HG03095 (cell line): ENCODE measurements around the gene CAPNS1.
"Not testable (repeated sequence)": the region's sequence is repeated elsewhere in the genome, so short reads cannot be mapped to it uniquely, and the experiment has no call there.

ENCODE experiments used
- ATAC-seq: cut with Tn5 transposase; IDR thresholded peaks from one replicate; pipeline ENCODE4 v1.9.1; 2021; ENCODE audit warnings: moderate library complexity; ENCODE audit not compliant: unreplicated experiment

The CAPNS1 gene

DNA sequence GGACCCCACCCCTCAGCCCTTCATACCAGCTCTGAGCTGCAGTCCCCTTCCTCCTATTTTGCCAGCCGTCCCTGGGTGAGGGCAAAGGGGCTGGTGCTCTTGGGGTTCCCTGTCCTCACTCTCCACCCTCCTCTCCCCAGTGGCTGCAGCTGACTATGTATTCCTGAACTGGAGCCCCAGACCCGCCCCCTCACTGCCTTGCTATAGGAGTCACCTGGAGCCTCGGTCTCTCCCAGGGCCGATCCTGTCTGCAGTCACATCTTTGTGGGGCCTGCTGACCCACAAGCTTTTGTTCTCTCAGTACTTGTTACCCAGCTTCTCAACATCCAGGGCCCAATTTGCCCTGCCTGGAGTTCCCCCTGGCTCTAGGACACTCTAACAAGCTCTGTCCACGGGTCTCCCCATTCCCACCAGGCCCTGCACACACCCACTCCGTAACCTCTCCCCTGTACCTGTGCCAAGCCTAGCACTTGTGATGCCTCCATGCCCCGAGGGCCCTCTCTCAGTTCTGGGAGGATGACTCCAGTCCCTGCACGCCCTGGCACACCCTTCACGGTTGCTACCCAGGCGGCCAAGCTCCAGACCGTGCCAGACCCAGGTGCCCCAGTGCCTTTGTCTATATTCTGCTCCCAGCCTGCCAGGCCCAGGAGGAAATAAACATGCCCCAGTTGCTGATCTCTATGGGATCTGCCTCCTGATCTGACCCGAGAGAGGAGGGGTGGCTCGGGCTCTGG is 10.0 kb downstream of the CAPNS1 start:
- ATAC-seq: no peak

DNA sequence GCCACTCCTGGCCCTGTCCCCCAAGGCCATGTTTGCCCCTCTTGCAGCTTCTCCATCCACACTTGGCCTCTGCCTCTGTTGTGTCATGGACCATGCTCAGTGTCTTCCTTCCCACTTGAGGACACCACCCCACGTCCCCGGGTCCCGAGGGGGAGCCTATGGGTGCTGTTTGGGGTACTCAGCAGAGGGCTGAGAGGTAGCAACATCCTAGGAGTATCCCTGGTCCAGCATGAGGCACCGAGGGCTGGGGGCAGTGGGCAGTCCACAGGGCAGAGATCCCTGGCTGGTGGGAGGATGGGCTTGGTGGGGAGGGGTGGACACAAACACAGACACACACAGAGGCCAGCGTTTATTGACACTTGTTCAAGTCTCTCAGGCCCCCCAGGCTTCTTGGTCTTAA is 10.7 kb downstream of the CAPNS1 start:
- no peak for ATAC-seq

DNA sequence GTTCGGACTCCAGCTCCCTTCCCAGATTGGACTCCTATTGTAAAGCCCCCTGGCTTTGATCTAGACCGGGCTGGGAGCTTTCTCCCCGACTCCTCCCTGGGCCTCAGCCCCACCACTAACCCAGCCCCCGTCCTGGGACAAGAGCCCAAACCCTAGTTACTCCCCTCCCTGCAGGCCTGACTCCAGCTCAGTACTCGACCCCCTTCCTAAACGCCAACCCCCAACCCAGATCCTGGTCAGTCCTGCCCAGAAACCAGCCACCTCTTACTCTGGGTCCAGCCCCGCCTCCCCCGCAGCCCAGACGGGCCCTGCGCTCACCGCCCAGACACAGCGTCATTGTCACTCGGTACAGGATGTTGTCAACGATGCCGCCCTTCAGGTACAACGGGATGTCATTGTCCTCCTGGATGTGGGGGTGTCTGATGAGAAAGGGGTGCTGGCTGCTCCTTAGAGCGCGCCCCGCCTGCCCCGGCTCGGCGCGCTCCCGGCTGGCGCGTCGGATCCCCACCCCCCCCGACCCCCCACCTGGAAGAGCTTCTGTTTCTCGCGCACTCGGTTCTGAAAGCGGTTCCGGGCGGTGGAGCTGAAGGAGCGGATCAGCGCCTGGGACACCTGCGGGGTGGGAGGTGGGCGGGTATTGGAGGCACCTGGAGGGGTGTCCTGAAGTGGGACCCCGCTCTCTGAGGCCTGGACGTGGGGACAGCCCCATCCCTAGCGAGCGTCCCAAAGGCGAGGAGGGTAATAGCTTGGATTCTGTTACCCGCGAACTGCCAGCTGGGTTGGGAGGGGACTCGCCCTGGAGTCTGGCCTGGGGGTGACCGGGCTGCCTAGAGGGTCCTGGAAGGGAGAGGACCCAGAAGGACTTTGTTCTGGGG is 11.5 kb downstream of the CAPNS1 start:
- ATAC-seq: no peak

DNA sequence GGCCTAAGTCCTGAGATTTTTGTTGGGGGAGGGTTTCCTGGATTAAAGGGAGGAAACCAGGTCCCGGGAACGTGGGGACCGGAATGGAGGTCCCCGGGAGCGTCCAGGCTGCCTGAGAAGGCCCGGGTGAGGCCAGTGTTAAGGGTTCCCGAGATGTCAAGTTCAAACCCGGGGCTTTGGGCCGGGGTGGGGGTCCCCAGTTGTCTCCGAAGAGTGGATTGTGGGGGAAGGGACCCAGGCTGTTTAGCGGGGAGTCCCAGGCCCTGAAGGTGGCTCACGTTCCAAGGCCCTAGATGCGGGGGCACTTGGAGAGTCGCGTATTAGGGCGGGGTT is 12.1 kb downstream of the CAPNS1 start:
- ATAC-seq: no peak

DNA sequence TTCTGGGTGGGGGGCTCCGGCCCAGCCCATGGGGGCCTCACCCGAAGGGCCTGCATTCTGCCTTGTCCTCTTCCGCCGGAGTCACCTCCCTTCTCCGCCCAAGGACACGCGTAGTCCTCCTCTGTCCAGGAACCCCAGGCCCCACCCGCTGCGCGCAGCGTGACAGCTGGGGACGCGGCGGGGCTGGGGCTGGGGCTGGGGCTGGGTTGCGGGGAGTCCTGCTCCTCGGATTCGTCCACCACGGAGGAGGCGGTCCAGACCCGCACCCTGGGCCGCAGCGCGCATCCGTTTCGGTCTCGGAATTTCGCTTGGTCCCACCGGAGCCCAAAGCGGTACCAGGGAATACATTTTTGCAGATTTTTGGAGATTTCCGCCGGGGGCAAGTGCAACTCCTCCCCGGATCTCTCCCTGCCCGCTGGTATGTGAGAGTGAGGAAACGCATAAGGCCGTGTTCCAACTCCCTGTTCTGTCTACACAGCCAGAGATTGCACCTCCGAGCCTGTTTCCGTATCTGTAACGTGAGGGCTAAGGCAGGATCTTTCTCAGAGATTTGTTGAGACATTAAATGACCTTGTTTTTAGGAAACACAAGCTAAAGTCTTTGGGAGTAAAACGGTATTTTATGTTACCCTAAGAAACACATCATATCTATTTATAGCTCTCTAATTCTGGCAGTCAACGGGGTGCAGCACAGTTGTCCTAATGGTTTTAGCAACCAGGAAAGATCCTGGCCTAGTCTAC is 12.7 kb downstream of the CAPNS1 start, which contains the start of gene COX7A1:
Gene COX7A1 (minus strand): TSS at position 96 of the 740 bp plus-strand sequence. CDS start 40 bp downstream, at position 56.
- ATAC-seq: no peak

DNA sequence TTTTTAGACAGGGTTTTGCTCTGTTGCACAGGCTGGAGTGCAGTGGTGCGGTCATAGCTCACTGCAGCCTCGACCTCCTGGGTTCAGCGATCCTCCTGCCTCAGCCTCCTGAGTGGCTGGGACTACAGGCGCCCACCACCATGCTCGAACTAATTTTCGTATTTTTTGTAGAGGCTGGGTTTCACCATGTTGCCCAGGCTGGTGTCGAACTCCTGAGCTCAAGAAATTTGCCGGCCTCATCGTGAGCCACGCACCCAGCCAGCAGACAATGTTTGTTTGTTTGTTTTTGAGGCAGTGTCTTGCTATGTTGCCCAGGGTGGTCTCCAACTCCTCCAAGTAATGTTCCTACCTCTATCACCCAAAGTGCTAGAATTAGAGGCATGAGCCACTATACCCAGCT is 13.3 kb downstream of the CAPNS1 start:
- no peak for ATAC-seq

DNA sequence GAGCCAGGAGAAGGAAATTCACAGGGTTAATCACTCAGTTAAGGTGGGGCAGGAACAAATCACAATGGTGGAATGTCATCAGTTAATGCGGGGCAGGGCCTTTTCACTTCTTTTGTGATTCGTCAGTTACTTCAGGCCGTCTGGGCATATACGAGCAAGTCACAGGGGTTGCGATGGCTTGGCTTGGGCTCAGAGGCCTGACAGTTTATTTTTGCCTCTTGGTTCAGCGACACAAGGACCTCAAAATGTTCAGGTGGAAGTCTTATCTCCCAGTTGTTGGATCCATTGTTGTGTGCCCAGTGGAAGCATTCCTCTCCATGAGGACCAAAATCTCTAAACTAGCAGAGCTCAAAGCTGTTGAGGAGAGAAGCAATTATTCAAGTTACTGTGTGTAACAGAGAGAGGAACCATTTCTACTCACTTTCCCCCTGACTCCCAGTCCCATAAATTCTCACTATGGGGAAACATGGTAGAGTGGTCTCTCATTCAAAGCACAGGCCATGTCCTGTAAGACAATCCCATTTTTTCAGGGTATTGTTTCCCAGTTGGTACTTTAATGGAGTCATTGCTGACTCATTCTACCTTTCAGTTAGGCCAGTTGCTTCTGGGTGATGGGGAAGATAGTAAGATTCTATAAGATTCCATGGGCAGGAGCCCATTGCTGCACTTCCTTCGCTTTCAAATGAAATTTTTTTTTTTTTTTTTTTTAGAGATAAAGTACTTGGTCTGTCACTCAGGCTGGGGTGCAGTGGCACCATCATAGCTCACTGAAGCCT is 21.1 kb downstream of the CAPNS1 start:
- ATAC-seq: no peak

DNA sequence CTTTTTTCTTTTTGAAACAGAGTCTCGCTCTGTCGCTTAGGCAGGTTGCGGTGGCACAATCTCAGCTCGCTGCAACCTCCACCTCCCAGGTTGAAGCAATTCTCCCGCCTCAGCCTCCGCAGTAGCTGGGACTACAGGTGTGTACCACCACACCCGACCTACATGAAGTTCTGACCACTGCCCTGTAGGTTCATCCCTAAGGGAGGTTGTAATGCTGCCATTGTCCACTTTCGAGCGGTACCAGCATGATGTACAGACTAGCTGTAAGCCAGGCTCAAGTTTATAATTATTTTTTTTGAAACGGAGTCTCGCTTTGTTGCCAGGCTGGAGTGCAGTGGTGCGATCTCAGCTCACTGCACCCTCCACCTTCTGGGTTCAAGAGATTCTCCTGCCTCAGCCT is 23.9 kb downstream of the CAPNS1 start:
- ATAC-seq: no peak

DNA sequence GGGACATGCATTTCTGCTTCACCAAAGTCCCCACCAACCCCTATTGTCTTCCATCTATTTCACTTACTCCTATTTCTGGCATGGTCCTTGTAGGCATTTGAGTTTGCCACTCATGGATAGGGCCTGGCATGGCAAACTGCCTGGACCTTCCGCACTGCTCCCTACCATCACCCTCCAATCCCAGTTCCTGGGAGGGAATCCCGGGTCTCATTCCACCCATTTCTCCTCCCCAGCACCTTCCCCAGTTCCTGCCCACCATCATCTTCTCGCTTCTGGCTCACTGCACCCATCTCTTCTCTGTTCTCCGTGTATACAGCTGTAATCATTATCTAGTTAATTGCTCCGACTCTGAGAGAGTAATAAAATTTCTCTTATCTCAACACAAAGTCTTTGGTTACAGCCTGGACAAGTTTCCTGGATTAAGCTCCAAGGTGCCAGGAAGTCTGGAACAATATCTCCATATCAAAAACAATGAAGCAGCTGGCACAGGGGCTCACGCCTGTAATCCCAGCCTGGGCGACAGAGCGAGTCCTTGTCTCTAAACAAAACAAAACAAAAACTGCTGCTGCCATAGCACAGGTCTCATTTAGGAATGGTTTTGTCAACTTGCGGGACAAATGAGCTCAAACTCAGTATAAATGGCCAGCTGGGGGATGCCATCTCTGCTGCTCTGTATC is 29.4 kb downstream of the CAPNS1 start:
- no peak for ATAC-seq

DNA sequence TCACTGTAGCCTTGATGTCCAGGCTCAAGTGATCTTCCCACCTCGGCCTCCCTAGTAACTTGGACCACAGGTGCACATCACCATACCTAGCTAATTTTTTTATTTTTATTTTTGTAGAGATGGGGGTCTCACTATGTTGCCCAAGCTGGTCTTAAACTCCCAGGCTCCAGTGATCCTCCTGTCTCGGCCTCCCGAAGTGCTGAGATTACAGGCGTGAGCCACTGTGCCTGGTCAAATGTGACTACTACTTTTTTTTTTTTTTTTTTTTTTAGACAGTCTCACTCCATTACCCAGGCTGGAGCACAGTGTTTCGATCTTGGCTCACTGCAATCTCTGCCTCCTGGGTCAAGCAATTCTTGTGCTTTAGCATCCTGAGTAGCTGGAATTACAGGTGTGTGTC is 33.0 kb downstream of the CAPNS1 start:
- no peak for ATAC-seq

DNA sequence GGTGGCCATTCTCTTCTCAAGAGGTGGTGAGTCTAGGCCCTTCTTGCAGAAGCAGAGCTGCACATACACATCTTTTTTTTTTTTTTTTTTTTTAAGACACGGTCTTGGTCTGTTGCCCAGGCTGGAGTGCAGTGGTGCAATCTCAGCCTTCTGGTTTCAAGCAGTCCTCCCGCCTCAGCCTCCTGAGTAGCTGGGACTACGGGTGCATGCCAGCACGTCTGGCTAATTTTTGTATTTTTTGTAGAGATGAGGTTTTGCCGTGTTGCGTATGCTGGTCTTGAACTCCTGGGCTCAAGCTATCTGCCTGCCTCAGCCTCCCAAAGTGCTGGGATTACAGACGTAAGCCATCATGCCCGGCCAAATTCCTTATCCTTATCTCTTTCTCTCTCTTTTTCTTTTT is 34.0 kb downstream of the CAPNS1 start:
- ATAC-seq: not testable (repeated sequence)

DNA sequence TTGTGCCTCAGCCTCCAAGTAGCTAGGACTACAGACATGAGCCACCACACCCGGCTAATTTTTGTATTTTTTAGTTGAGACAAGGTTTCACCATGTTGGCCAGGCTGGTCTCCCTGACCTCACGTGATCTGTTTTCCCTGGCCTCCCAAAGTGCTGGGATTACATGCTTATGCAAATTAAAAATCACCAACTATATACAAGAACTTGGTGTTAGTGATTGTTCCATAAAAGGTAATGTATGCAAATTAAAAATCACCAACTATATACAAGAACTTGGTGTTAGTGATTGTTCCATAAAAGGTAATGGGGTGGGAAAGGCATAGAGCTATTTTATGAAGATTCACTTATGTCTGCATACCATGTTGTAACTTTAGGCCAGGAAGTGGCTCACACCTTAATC is 39.2 kb downstream of the CAPNS1 start:
- ATAC-seq: not testable (repeated sequence)

DNA sequence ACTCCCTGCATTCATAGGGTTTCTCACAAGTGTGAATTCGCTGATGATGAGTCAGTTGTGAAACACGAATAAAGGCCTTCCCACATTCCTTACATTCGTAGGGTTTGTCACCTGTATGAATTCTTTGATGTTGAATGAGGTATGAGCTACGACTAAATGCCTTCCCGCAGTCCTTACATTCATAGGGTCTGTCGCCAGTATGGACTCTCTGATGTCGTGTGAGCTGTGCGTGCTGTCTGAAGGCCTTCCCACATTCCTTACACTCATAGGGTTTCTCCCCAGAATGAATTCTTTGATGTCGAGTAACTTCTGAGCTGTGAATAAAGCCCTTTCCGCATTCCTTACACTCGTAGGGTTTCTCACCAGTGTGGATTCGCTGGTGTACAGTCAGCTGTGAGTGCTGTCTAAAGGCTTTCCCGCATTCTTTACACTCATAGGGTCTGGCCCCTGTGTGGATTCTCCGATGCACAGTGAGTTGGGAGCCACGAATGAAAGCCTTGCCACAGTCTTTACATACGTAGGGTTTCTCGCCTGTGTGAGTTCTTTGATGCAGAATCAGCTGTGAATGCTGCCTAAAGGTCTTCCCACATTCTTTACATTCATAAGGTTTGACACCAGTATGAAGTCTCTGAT is 42.9 kb downstream of the CAPNS1 start:
- no peak for ATAC-seq

DNA sequence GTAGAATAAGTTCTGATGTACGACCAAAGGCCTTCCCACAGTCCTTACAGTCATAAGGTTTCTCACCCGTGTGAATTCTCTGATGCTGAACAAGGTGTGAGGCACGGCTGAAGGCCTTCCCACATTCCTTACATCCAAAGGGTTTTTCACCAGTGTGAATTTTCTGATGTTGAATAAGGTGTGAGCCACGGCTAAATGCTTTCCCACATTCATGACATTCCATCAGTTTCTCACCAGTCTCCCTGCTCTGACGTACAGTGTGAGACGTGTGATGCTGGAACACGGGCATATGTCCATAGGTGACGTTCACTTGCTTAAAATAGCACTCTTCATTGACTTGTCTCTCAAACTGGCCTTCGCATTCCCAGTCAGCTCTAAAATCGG is 43.4 kb downstream of the CAPNS1 start:
- no peak for ATAC-seq

DNA sequence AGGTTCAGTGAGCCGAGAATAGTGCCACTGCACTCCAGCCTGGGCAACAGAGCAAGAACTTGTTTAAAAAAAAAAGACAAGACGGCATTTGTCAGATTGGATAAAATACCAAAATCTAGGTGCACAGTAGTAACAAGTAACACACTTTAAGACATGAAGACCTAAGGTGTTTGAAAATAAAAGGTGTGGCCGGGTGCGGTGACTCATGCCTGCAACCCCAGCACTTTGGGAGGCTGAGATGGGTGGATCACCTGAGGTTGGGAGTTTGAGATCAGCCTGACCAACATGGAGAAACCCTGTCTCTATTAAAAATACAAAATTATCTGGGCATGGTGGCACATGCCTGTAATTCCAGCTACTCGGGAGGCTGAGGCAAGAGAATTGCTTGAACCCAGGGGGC is 46.9 kb downstream of the CAPNS1 start:
- not testable (repeated sequence) for ATAC-seq

DNA sequence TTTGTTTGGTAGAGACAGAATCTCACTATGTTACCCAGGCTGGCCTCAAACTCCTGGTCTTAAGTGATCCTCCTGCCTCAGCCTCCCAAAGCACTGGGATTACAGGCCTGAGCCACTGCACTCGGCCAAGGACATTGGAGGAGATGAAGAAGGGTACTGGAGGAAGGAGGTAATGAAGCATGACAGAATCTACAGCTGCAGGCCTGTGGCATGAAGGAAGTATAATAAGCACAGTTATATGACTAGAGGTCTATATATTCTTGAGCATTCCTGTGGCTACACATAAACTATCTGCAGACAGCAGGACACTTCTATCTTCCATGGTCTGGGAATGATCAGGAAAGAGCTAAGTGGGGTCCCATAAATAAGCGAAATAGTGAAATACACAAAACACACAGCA is 56.4 kb downstream of the CAPNS1 start:
- no peak for ATAC-seq

DNA sequence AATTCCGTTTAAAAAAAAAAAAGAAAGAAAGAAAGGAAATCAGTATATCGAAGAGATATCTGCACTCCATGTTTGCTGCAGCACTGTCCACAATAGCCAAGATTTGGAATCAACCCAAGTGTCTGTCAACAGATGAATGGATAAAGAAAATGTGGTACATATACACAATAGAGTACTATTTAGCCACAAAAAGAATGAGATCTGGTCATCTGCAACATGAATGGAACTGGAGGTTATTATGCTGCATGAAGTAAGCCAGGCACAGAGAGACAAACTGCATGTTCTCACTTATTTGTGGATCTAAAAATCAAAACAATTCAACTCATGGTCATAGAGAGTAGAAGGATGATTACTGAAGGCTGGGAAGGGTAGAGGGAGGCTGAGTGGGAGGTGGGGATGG is 58.3 kb downstream of the CAPNS1 start:
- no peak for ATAC-seq
